HG02610 (cell line): ENCODE data around the gene SSR3.
A peak's percentile ranks its signal among the peaks of the same experiment; 100 is the strongest.
"Not testable (repeated sequence)": the region's sequence is repeated elsewhere in the genome, so short reads cannot be mapped to it uniquely, and the experiment has no call there.

Experiments
- ATAC-seq: cut with Tn5 transposase; IDR thresholded peaks from one replicate; pipeline ENCODE4 v1.9.1; 2021; ENCODE audit warnings: mild to moderate bottlenecking, moderate library complexity; ENCODE audit not compliant: unreplicated experiment

SSR3 gene

GRCh38 chr3:156576651-156577348 lies 21.9 kb upstream of the SSR3 start:
- ATAC-seq, result no peak

- ATAC-seq, result no peak
Measured at GRCh38 chr3:156576051-156576450, 21.1 kb upstream of the SSR3 start.

DNA sequence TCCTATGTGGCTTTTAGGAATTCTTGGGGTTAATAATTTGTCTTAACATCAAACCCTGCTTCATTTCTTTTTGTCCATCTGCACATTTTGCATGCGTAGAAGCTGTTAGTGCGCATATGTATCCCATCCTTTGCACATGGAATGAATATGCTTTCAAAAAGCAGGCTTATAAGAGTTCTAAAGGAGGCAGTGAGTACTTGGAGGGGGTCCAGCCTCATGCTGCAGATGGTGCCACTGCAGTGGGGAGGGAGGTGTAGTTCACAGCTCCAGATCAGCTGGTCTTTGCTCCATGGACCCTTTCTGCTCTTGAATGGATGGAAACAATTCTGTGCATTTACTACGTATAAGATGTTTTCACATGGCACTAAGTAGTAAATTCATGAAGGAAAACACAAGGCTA lies 20.7 kb upstream of the SSR3 start:
- ATAC-seq, result no peak

DNA sequence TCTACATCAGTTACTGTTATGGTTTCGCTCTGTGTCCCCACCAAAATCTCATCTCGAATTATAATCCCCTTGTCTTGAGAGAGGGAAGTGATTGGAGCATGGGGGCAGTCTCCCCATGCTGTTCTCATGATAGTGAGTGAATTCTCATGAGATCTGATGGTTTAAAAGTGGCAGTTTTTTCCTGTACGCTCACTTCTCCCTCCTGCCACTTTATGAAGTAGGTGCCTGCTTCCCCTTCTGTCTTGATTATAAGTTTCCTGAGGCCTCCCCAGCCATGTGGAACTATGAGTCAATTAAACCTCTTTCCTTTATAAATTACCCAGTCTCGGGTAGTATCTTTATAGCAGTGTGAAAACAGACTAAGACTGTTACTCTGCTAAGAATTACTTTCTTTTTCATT lies 15.0 kb upstream of the SSR3 start:
- ATAC-seq, result not testable (repeated sequence)

DNA sequence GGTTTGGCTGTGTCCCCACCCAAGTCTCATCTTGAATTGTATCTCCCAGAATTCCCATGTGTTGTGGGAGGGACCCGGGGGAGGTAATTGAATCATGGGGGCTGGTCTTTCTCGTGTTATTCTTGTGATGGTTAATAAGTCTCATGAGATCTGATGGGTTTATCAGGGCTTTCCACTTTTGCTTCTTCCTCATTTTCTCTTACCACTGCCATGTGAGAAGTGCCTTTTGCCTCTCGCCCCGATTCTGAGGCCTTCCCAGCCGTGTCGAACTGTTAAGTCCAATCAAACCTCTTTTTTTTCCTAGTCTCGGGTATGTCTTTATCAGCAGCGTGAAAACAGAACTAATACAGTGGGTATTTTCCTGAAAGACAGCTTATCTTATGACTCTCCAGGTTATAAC lies 14.1 kb upstream of the SSR3 start:
- ATAC-seq, result not testable (repeated sequence)

DNA sequence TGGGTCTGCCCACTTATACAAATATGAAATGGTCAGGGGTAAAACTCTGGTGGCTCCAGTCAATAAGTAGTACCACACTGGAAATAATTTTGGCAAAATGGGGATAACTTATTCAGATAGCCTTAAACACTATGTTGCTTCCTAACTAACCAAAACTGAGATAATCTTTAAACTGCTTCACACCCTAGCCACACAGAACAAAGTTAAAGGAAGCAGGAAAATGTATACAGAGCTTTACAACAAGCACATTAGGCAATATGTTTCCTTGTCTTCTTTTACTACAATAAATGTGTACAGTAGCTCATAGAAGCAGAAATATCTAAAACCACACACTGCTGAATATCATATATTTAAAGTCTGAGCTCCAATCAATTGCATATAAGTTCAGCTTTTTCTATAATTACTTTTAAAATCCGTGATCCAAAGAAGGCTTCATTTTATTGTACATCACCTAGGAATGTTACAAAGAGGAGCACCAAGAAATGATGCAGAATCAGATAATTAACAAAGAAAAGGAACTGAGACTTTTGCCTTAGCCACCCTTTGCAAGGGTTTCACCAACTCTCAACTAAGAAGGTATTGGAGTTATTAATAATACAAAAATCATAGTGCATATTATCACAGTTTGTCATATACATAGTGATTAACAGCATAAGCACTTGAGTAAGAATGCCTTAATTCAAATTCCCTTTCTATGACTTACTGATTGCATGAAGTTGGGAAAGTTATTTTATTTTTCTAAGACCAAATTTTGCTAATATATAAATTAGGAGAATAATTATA lies 9.2 kb upstream of the SSR3 start:
- no peak for ATAC-seq

DNA sequence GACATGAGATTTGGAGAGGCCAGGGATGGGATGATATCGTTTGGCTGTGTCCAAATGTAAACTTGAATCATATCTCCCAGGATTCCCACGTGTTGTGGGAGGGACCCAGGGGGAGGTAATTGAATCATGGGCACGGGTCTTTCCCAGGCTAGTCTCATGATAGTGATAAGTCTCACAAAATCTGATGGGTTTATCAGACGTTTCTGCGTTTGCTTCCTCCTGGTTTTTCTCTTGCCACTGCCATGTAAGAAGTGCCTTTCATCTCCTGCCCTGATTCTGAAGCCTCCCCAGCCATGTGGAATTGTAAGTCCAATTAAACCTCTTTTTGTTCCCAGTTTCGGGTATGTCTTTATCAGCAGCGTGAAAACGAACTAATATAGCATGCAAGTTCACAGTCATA lies 7.6 kb upstream of the SSR3 start:
- ATAC-seq, result not testable (repeated sequence)

- ATAC-seq, result peak; percentile 65
Measured at GRCh38 chr3:156561533-156561932, 6.6 kb upstream of the SSR3 start.

DNA sequence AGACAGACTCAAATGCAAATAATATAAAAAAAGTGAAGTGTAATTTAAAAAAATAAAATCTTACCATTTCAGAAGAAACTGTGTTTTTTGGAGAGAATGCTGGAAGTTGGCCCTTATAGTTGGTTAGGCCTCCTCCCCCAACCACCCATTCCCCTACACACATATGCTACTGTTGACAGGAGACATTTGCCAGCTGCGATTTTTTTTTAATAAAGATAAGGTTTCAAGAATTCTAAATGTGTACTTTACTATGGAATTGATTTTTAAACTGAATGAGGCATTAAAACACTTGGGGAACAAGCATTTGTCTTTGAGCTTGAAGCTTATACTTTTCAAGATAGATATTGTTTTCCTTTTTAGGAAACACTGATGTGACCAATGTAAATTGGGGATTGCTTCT lies 4.4 kb upstream of the SSR3 start:
- no peak for ATAC-seq

DNA sequence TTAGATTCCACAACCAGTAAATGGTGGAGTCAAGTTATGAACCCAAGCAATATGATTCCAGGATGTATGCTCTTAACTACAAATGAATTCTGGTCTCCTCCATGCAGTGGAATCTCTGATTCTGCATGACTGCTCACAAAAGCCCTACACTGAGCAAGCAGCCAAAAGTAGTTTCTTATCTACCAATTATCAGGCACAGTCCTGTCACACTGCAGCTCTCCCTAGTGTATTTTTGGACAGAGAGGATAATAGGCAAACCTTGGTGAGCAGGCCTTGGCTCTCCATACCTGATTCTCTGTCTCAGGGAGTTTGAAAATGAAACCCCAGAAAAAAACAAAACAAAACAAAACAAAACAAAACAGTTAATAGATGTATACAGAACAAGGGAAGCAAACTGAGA lies 3.5 kb upstream of the SSR3 start:
- ATAC-seq, result no peak

- no peak for ATAC-seq
Measured at GRCh38 chr3:156554515-156554841, 439 bp downstream of the SSR3 start.

- ATAC-seq, result no peak
Measured at GRCh38 chr3:156553705-156554356, 1.1 kb downstream of the SSR3 start.

DNA sequence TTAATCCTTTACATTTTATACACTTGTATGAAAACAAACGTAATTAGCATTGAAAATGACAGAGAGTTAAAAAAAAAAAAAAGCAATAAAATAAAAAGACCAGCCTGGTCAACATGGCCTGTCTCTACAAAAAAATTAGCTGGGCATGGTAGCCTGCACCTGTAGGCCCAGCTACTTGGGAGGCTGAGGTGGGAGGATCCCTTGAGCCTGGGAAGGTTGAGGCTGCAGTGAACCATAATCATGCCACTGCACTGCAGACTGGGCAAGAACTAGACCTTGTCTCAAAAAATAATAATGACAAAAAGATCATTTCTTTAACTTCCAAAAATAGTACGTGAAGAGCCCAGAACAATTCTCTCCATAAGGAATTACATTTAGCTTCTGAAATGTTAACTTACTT lies 1.9 kb downstream of the SSR3 start:
- ATAC-seq, result no peak

DNA sequence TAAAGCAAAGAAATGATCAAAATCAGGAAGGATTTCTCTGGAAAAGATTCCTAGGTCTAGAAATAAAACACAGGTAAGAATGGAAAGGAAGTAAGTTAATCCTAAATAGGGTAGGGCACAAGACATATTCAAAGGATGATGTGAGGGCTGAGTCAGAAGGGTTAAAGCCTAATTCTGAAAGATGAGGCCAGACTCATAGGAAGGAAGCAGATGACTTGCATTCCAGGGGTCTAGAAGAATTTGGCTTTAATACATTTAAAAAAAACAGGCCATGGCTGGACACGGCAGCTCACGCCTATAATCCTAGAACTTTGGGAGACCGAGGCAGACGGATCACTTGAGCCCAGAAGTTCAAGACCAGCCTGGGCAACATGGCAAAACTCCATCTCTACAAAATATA lies 3.2 kb downstream of the SSR3 start:
- ATAC-seq, result no peak

- no peak for ATAC-seq
Measured at GRCh38 chr3:156551261-156551660, 3.7 kb downstream of the SSR3 start.

GRCh38 chr3:156548902-156549301 lies 6.0 kb downstream of the SSR3 start:
- no peak for ATAC-seq

- no peak for ATAC-seq
Measured at GRCh38 chr3:156548041-156548687, 6.8 kb downstream of the SSR3 start.

GRCh38 chr3:156547637-156548036 lies 7.3 kb downstream of the SSR3 start:
- ATAC-seq, result no peak

- ATAC-seq, result no peak
Measured at GRCh38 chr3:156543043-156543555, 11.8 kb downstream of the SSR3 start.

- no peak for ATAC-seq
Measured at GRCh38 chr3:156542101-156543042, 12.5 kb downstream of the SSR3 start.
